ENCODE data around the gene XPNPEP1. TPM values are rescaled to one million over a fixed set of nuclear protein-coding genes. Genes with fewer than 3 reads are reported as not detected.

The XPNPEP1 gene
- total RNA-seq, 1 donor: 123 TPM

DNA sequence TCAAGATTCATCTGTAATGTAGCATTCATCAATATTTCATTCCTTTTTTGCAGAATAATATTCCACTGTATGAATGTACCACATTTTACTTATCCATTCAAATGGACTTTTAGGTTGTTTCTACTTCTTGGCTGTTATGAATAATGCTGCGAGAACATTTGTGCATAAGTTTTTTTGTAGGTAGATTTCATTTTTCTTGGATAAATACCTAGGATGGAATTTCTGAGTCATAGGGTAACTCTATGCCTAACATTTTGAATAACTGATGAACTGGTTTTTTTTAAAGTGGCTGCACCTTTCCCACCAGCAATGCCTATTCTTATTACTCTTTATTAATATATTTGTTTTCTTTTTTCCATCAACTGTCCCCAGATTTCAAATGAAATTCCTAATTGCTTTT, 9.1 kb upstream of the XPNPEP1 start:
- Histone ChIP-seq H3K4me1 (ENCODE audit: insufficient read depth, low read length) (peaks cover 13% of the 10 kb centered on the region), H3K4me2 (ENCODE audit: insufficient read depth, low read length) (no peak overlapping the region), H3K79me2 (ENCODE audit: insufficient read depth, low read length) (no peaks in the 10 kb centered on the region), H2AFZ (ENCODE audit: low read length) (no peak overlapping the region), H3K4me3 (ENCODE audit: insufficient read depth, low read length) (no peak overlapping the region), H3K27ac (ENCODE audit: low read depth, low read length) (no peak overlapping the region), H3K9me3 (ENCODE audit: low read depth, low read length) (no peaks in the 10 kb centered on the region), H3K27me3 (ENCODE audit: insufficient read depth, low read length) (no peaks in the 10 kb centered on the region), H3K36me3 (ENCODE audit: insufficient read depth, low read length) (no peaks in the 10 kb centered on the region), H4K20me1 (ENCODE audit: insufficient read depth, low read length) (no peaks in the 10 kb centered on the region)
- no peak for TF ChIP-seq CTCF (IDR thresholded peaks at IDR 0.05; ENCODE audit: extremely low read depth, low read depth, low read length)
- DNase-seq (ENCODE audit: insufficient read length, low spot score, missing footprints): no peak

- no peak for DNase-seq (ENCODE audit: insufficient read length, low spot score, missing footprints)
- no peak overlapping the region for H3K4me2 ChIP-seq (ENCODE audit: insufficient read depth, low read length)
- H3K9me3 ChIP-seq (ENCODE audit: low read depth, low read length): no peaks in the 10 kb centered on the region
- H3K27me3 ChIP-seq (ENCODE audit: insufficient read depth, low read length): no peaks in the 10 kb centered on the region
- H3K27ac ChIP-seq (ENCODE audit: low read depth, low read length): no peak overlapping the region
- H3K36me3 ChIP-seq (ENCODE audit: insufficient read depth, low read length): no peaks in the 10 kb centered on the region
- H3K4me3 ChIP-seq (ENCODE audit: insufficient read depth, low read length): no peak overlapping the region
- TF ChIP-seq CTCF (IDR thresholded peaks at IDR 0.05; ENCODE audit: extremely low read depth, low read depth, low read length): no peak
- H3K4me1 ChIP-seq (ENCODE audit: insufficient read depth, low read length): peaks cover 13% of the 10 kb centered on the region
- H2AFZ ChIP-seq (ENCODE audit: low read length): no peak overlapping the region
- H4K20me1 ChIP-seq (ENCODE audit: insufficient read depth, low read length): no peaks in the 10 kb centered on the region
- H3K79me2 ChIP-seq (ENCODE audit: insufficient read depth, low read length): no peaks in the 10 kb centered on the region
Measured at GRCh38 chr10:109931163-109931562, 7.9 kb upstream of the XPNPEP1 start.

GRCh38 chr10:109929501-109930219, 6.3 kb upstream of the XPNPEP1 start:
- Histone ChIP-seq H3K4me3 (ENCODE audit: insufficient read depth, low read length) (no peak overlapping the region), H4K20me1 (ENCODE audit: insufficient read depth, low read length) (no peaks in the 10 kb centered on the region), H3K4me2 (ENCODE audit: insufficient read depth, low read length) (no peak overlapping the region), H3K9me3 (ENCODE audit: low read depth, low read length) (no peaks in the 10 kb centered on the region), H3K4me1 (ENCODE audit: insufficient read depth, low read length) (peaks cover 11% of the 10 kb centered on the region), H3K79me2 (ENCODE audit: insufficient read depth, low read length) (no peaks in the 10 kb centered on the region), H3K36me3 (ENCODE audit: insufficient read depth, low read length) (no peaks in the 10 kb centered on the region), H3K27ac (ENCODE audit: low read depth, low read length) (no peak overlapping the region), H2AFZ (ENCODE audit: low read length) (no peak overlapping the region), H3K27me3 (ENCODE audit: insufficient read depth, low read length) (no peaks in the 10 kb centered on the region)
- DNase-seq (ENCODE audit: insufficient read length, low spot score, missing footprints): no peak
- TF ChIP-seq CTCF (IDR thresholded peaks at IDR 0.05; ENCODE audit: extremely low read depth, low read depth, low read length): no peak

DNA sequence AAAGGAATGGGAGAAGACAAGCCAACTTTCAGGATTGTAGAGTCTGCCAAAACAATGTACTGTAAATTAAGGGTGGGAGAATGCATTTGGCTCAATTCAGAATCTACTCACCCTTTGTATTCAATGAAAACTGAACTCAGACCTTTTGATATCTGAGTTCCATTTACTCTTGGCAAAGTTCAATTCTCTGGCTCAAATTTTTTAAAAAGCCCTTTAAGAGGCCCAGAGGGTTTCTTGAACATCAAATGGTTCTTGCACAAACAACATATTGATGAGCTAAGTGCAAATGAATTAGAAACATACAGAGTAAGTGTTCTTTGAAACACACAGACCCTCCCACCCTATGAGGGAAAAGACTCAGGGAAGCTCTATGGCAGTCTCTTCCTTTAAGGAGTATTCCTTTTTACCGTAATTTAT, 5.2 kb upstream of the XPNPEP1 start:
- no peaks in the 10 kb centered on the region for H3K9me3 ChIP-seq (ENCODE audit: low read depth, low read length)
- H2AFZ ChIP-seq (ENCODE audit: low read length): no peak overlapping the region
- H3K27ac ChIP-seq (ENCODE audit: low read depth, low read length): no peak overlapping the region
- no peaks in the 10 kb centered on the region for H3K36me3 ChIP-seq (ENCODE audit: insufficient read depth, low read length)
- peaks cover 14% of the 10 kb centered on the region for H3K4me1 ChIP-seq (ENCODE audit: insufficient read depth, low read length)
- H4K20me1 ChIP-seq (ENCODE audit: insufficient read depth, low read length): no peaks in the 10 kb centered on the region
- peak; percentile 41 for DNase-seq (ENCODE audit: insufficient read length, low spot score, missing footprints)
- H3K27me3 ChIP-seq (ENCODE audit: insufficient read depth, low read length): no peaks in the 10 kb centered on the region
- H3K79me2 ChIP-seq (ENCODE audit: insufficient read depth, low read length): no peaks in the 10 kb centered on the region
- no peak overlapping the region for H3K4me3 ChIP-seq (ENCODE audit: insufficient read depth, low read length)
- TF ChIP-seq CTCF (IDR thresholded peaks at IDR 0.05; ENCODE audit: extremely low read depth, low read depth, low read length): no peak
- no peak overlapping the region for H3K4me2 ChIP-seq (ENCODE audit: insufficient read depth, low read length)

Data from osteoblast (primary cell).